Measurements from ENCODE around the gene POMC.
"Not testable (repeated sequence)": the region's sequence is repeated elsewhere in the genome, so short reads cannot be mapped to it uniquely, and the experiment has no call there.

Gene POMC

DNA sequence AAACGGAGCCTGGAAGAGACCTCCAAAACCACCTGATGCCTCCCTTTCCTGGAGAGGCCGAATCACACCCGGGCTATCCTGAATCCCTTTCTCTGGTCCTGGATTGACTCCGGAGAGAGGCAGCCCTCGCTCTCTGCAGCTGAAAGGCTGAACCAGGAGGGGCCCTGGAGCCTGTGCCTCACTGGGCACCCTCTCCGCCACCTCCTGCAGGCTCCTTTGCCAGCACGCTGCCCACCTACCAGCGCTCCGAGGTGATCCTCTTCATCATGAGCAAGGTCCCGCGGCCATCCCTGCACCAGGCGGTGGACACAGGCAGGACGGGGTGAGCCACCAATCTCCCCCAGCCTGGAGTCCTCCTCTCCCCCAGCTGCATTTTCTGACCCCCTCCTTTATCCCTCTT, 35.7 kb downstream of the POMC start:
- DNase-seq (ENCODE audit: low read depth, low spot score): no peak

GRCh38 chr2:25132299-25132635, 36.1 kb downstream of the POMC start:
- no peak for DNase-seq (ENCODE audit: low read depth, low spot score)

DNA sequence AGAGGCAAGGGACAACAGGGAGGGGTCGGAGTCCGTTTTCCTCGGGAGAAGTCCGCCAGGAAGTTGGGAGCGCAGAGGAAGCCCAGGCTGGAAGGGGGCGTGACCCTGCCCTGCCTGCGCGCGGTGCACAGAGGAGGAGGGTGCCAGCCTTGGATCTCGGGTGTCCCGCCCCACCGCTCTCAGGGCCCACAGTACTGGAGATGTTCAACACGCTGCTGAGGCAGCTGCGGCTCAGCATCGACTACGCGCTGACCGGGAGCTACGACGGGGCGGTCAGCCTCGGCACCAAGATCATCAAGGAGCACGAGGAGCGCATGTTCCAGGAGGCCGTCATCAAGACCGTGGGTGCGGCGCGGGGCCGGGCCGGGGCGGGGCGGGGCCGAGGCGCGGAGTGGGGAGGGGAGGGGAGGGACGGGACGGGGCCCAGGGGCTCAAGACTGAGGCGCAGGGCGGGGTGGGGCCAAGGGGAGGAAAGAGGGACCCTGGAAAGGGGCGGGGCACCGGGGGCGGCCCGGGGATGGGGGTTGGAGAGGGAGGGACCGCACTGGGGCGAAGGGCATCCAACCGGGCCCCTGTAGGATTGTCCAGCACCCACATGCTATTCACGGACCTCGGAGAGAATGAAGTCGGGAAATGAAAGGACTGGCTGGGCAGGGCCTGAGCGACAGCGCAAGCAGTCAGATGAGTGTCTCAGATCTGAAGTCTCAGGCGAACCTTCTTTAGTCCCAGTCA, 36.6 kb downstream of the POMC start:
- no peak for DNase-seq (ENCODE audit: low read depth, low spot score)

DNA sequence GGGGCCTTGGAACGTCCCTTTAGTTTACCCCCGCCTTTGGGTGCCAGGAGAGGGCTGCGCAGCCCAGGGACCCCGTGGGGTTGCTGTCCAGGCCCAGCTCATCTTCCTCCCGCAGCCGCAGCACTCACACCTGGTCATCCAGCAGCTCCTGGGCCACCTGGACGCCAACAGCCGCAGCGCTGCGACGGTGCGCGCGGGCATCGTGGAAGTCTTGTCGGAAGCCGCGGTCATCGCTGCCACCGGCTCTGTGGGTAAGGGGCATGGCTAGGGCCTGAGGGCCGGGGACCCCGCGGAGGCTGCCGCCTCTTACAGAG, 37.2 kb downstream of the POMC start:
- no peak for DNase-seq (ENCODE audit: low read depth, low spot score)

DNA sequence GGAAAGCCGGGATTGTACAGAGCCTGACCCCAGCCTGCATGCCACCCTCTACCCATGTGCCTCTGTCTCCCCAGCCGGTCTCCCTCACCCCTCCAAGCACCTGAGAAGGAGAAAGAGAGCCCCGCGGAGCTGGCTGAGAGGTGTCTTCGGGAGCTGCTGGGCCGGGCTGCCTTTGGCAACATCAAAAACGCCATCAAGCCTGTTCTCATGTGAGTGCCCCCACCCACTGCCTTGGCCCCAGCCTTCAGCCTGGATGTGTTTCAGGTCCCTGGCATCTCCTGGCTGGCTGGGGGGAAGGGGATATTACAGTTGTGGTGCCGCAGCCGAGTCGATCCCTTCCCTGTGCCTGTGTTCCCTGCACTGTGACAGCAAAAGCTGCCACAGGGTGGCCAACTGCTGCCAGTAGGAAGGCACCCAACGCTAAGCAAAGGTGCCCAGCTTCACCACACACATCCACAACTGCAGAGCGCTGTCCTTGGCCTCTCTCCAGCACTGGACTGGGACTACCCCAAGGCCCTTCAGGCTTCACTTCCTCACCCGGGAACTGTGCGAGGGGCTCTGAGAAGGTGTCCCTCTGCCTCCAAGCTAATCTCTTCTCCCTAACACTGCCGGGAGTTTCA, 38.4 kb downstream of the POMC start:
- DNase-seq (ENCODE audit: low read depth, low spot score): no peak

GRCh38 chr2:25127646-25128045, 40.7 kb downstream of the POMC start:
- DNase-seq (ENCODE audit: low read depth, low spot score): peak; percentile 32

DNA sequence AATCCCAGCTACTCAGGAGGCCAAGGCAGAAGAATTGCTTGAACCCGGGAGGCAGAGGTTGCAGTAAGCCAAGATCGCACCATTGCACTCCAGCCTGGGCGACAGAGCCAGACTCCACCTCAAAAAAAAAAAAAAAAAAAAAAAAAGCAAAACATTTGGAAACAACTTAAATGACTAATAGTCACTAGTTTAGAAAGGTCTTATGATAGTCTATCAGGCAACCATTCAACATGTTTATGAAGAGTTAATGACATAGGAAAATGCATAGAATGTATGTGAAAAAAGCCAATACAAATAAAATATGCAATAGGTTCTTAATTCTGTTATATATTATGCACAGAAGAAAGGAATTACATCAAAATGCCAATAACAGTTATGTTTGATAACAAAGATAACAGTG, 41.3 kb downstream of the POMC start:
- DNase-seq (ENCODE audit: low read depth, low spot score): not testable (repeated sequence)

DNA sequence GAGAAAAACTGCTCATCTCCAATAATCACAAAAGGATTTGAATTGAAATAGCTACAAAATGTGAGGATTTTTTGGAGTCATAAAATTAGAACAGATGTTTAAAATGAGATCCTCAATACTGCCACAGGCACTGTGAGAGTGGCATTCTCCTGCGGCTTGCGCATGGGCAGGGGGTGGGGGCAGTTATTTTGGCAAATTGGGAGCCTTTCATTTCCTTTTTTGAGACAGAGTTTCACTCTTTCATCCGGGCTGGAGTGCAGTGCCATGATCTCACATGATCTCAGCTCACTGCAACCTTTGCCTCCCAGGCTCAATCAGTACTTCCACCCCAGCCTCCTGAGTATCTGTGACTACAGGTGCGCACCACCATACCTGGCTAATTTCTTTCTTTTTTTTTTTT, 42.4 kb downstream of the POMC start:
- DNase-seq (ENCODE audit: low read depth, low spot score): no peak

- DNase-seq (ENCODE audit: low read depth, low spot score): no peak
These were observed 43.2 kb downstream of the POMC start for GRCh38 chr2:25125189-25125588.

DNA sequence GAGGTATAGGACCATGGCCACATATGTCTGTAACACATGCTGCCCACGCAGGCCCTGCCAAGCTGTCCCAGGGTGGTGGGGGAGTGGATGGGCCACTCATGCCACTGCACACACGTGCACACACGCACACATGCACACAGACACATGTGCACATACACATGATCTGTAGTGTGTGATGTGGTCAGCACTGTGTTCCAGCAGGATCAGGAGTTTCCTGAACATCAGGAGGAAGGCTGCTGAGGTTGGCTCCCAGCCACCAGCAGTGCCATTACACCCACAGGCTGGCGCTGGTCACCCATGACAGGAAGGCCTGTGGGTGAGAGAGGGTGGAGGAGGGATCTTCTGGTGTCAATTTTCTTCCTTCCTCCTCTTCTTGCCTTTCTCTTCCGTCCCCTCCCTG, 44.7 kb downstream of the POMC start:
- no peak for DNase-seq (ENCODE audit: low read depth, low spot score)

GRCh38 chr2:25122367-25122766, 46.0 kb downstream of the POMC start:
- DNase-seq (ENCODE audit: low read depth, low spot score): no peak

DNA sequence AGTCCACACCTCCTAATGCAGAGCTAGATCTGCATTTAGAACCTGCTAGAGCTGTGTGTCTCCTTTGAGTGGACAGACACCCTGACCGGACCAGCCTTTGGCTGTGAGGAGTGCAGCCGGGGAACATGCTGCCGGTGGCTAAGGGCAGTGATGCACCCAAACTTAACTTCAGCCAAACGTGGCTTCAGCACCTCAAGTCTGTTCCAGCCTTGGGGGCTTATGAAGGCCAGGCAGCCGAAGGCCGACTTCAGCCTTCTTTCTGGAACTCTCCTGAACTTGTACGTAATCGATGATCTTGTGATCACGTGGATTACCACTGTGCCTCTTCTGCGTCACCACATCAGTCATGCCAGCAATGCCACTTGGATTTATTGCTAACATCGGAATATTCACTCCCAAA, 49.1 kb downstream of the POMC start:
- no peak for DNase-seq (ENCODE audit: low read depth, low spot score)

DNA sequence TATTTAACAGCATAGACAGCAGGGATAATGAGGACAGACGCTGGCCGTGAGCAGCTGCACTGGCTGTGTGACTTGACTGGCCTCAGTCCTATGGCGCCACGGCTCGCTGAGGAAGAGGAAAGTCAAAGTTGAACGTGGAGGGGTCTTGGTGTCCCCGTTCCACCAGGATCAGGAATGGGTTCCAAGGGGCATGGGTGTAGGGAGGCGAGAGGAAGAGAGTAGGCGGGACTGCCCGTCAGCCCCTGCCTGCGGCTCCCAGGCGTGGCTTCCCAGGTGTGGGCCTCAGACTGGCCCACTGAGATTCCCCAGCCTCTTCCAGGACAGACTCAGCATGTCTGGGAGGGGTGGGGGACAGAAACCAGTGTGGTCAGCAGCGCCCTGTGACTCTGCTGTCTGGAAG, 51.4 kb downstream of the POMC start:
- DNase-seq (ENCODE audit: low read depth, low spot score): no peak

DNA sequence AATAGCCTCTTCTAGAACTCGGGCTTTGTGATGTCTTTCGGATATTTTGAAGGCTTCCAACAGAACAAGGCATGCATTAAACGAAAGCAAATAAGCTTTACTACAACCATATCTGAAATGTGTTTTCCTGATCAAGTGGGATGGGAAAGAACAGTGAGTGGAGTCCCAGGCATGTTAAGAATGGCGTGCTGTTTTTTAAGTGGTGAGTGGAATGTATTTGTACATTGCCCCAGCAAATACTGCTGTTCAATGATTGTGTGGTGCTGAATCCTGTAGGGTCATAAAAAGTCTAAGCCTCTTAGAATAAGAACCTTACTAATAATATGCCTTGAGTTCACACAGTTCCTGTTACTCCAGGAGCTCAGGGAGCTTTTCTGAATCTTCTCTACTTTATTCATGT, 52.5 kb downstream of the POMC start:
- peak; percentile 80 for DNase-seq (ENCODE audit: low read depth, low spot score)

GRCh38 chr2:25115249-25115883, 53.0 kb downstream of the POMC start:
- DNase-seq (ENCODE audit: low read depth, low spot score): peak; percentile 10

- DNase-seq (ENCODE audit: low read depth, low spot score): no peak
These were observed 56.3 kb downstream of the POMC start for GRCh38 chr2:25112113-25112512.

Data from astrocyte of the hippocampus (primary cell).